Effector memory CD4-positive, alpha-beta T cell (primary cell): ENCODE measurements around the gene CCT2.

Experiments
- DNase-seq, 3 donors: peaks; one replicate each; pipeline ENCODE4 v3.0.0-alpha.2; 2020
- H3K27ac ChIP-seq: 2 replicates; pipeline ENCODE4 v1.7.0; 2013; ENCODE audit warnings: mild to moderate bottlenecking, low read length, moderate library complexity; ENCODE audit not compliant: insufficient read depth, poor library complexity, severe bottlenecking
- H3K27me3 ChIP-seq: replicated peaks from 2 replicates; pipeline ENCODE4 v1.7.0; 2013; ENCODE audit warnings: mild to moderate bottlenecking, low read length; ENCODE audit not compliant: insufficient read depth, control insufficient read depth, poor library complexity, severe bottlenecking
- H3K36me3 ChIP-seq: 2 replicates; pipeline ENCODE4 v1.7.0; 2013; ENCODE audit warnings: mild to moderate bottlenecking, low read length, moderate library complexity; ENCODE audit not compliant: control insufficient read depth, insufficient read depth
- H3K4me1 ChIP-seq: 2 replicates; pipeline ENCODE4 v1.7.0; 2013; ENCODE audit warnings: low read length, mild to moderate bottlenecking; ENCODE audit not compliant: control insufficient read depth, insufficient read depth, poor library complexity, severe bottlenecking
- H3K4me3 ChIP-seq: 2 replicates; pipeline ENCODE4 v1.7.0; 2013; ENCODE audit warnings: low read length, low read depth, mild to moderate bottlenecking; ENCODE audit not compliant: insufficient read depth, poor library complexity, severe bottlenecking
- H3K9me3 ChIP-seq: 2 replicates; pipeline ENCODE4 v1.7.0; 2013; ENCODE audit warnings: mild to moderate bottlenecking, low read length, moderate library complexity; ENCODE audit not compliant: control insufficient read depth
- total RNA-seq, 3 donors: gene quantifications; one replicate each; lab custom pipeline; 2026; lab: John Stamatoyannopoulos, UW

The CCT2 gene
- total RNA-seq: 103 to 131 (median 127) reads per million in 3 donors

GRCh38 chr12:69585189-69586062, at the start of gene CCT2:
TSS of gene CCT2 (plus strand) at chr12:69585459. CDS start at chr12:69585522, 63 bp downstream.
- peaks cover 33% of the 10 kb centered on the region for H3K36me3 ChIP-seq
- peak within 1 kb of the TSS; percentile 93 for H3K27ac ChIP-seq
- no peaks in the 10 kb centered on the region for H3K9me3 ChIP-seq
- DNase-seq: peak; percentile 91 to 94 (median 92)
- H3K27me3 ChIP-seq: no peaks in the 10 kb centered on the region
- H3K4me1 ChIP-seq: no peaks in the 10 kb centered on the region
- peak within 1 kb of the TSS; percentile 100 for H3K4me3 ChIP-seq

- Histone ChIP-seq H3K4me3 (no peak overlapping the region), H3K9me3 (no peaks in the 10 kb centered on the region), H3K36me3 (no peaks in the 10 kb centered on the region), H3K27me3 (no peaks in the 10 kb centered on the region), H3K4me1 (no peaks in the 10 kb centered on the region), H3K27ac (no peak overlapping the region)
- no peak for DNase-seq
These were observed 44.3 kb upstream of the CCT2 start for GRCh38 chr12:69540987-69541386.

DNA sequence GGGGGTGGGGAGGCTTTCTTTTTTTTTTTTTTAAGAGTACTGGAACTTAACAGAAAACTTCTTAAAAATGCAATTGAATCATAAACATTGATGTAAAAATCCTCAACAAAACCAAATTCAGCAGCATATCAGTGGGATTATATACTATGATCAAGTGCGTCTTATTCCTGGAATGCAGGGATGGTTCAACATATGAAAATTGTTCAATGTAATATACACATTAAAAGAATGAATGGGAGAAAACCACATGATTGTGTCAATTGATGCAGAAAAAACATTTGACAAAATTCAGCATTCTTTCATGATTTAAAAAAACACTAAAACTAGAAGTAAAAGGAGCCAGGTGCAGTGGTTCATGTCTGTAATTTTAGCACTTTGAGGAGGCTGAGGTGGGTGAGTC, 41.2 kb upstream of the CCT2 start:
- Histone ChIP-seq H3K4me3 (no peak overlapping the region), H3K36me3 (no peaks in the 10 kb centered on the region), H3K27me3 (no peaks in the 10 kb centered on the region), H3K4me1 (no peaks in the 10 kb centered on the region), H3K27ac (no peak overlapping the region), H3K9me3 (no peaks in the 10 kb centered on the region)
- no peak for DNase-seq

- Histone ChIP-seq H3K27ac (no peak overlapping the region), H3K4me3 (no peak overlapping the region), H3K4me1 (no peaks in the 10 kb centered on the region), H3K27me3 (no peaks in the 10 kb centered on the region), H3K9me3 (no peaks in the 10 kb centered on the region), H3K36me3 (no peaks in the 10 kb centered on the region)
- DNase-seq: no peak
These were observed 40.2 kb upstream of the CCT2 start for GRCh38 chr12:69545081-69545480.

DNA sequence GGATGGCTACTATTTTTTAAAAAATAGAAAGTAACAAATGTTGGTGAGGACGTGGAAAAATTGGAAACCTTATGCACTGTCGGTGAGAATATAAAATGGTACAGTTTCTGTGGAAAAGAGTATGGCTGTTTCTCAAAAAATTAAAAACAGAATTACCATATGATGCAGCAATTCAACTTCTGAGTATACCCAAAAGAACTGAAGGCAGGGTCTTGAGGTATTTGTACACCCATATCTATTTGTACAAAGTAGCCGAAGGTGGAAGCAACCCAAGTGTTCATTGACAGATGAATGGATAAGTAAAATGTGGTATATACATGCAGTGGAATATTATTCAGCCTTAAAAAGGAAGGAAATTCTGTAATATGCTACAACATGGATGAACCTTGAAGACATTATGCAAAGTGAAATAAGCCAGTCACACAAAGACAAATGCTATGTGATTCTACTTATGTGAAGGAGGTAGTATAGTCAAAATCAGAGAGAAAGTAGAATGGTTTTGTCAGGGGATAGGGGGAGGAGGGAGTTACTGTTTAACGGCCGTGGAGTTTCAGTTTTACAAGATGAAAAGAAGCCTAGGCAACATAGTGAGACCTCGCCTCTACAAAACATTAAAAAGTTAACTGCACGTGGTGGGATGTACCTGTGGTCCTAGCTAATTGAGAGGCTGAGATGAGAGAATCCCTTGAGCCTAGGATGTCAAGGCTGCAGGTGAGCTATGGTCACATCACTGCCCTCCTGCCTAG, 38.4 kb upstream of the CCT2 start:
- Histone ChIP-seq H3K27ac (no peak overlapping the region), H3K36me3 (no peaks in the 10 kb centered on the region), H3K4me1 (no peaks in the 10 kb centered on the region), H3K4me3 (no peak overlapping the region), H3K9me3 (no peaks in the 10 kb centered on the region), H3K27me3 (no peaks in the 10 kb centered on the region)
- no peak for DNase-seq

DNA sequence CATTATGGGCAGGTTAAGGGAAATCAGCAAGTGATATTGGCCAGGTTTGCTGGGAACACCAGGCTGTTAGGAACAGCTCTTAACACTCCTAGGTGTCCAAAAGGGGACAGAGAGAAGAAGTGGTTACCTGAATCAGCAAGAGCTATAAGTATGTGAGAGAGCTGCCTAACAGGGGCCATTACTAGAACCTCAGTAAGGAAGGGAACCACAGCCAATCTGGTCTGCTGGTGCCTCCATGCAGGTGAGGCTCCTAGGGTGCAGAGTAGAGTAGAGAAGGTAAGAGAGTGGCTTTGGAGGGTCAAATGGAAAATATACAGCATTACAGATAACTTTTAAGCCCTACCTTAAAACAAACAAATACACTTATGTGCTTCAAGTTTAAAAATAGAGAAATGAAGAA, 36.6 kb upstream of the CCT2 start:
- H3K4me1 ChIP-seq: no peaks in the 10 kb centered on the region
- no peak overlapping the region for H3K27ac ChIP-seq
- H3K4me3 ChIP-seq: no peak overlapping the region
- no peak for DNase-seq
- H3K36me3 ChIP-seq: no peaks in the 10 kb centered on the region
- H3K27me3 ChIP-seq: no peaks in the 10 kb centered on the region
- H3K9me3 ChIP-seq: no peaks in the 10 kb centered on the region

- Histone ChIP-seq H3K4me1 (no peaks in the 10 kb centered on the region), H3K36me3 (no peaks in the 10 kb centered on the region), H3K27me3 (no peaks in the 10 kb centered on the region), H3K4me3 (no peak overlapping the region), H3K27ac (no peak overlapping the region), H3K9me3 (no peaks in the 10 kb centered on the region)
- no peak for DNase-seq
These were observed 34.5 kb upstream of the CCT2 start for GRCh38 chr12:69550569-69551350.

DNA sequence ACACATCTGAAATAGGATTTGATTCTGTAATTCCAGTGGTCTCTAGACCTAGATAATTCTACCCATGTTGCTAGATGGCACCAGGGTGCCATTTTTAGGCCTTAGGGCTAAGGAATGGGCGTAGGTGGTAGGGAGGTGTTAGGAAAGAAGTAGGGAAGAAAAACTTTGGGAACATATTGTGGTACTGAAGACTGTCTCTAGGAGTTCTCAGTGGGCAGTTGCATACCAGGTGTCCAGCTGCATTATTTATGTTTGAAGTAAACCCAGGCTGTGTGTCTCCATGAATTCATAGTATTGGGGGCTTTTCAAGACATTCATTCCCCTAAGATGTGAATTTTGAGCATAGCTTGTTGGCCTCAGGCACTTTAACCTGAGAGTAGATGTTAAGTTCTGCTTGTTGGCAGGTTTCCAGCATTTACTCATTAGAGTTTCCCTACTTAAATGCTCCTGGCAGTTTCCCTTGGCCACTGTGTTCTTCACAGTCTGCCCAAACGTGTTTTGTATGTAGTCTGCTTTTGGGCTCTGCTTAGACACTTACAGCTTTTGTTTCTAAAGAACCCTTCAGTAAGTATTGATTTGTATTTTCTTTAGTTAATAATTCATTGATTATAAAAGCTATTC, 31.5 kb upstream of the CCT2 start:
- H3K27me3 ChIP-seq: no peaks in the 10 kb centered on the region
- no peak overlapping the region for H3K27ac ChIP-seq
- H3K9me3 ChIP-seq: no peaks in the 10 kb centered on the region
- H3K4me3 ChIP-seq: no peak overlapping the region
- H3K4me1 ChIP-seq: no peaks in the 10 kb centered on the region
- no peak for DNase-seq
- H3K36me3 ChIP-seq: no peaks in the 10 kb centered on the region

DNA sequence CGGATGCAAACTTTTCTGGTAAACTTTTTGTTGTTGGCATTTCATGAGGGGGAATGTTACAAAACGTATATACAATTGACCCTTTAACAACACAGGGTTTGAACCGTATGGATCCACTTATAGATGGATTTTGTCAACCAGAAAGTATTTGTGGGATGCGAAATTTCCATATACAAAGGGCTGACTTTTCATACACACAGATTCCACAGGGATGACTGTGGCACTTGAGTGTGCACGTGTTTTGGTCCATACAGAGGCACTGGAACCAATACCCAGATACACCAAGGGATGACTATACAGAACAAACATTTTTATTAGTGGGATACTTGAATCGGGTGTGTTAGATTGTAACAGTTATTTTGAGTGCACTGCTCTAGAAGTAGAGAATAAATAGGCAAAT, 29.8 kb upstream of the CCT2 start:
- H3K27ac ChIP-seq: no peak overlapping the region
- no peak for DNase-seq

More for the DNA sequence above, 29.8 kb upstream of the CCT2 start:
- no peaks in the 10 kb centered on the region for H3K27me3 ChIP-seq
- H3K9me3 ChIP-seq: no peaks in the 10 kb centered on the region
- no peaks in the 10 kb centered on the region for H3K4me1 ChIP-seq
- H3K4me3 ChIP-seq: no peak overlapping the region
- no peaks in the 10 kb centered on the region for H3K36me3 ChIP-seq
